Neural progenitor cell (in vitro differentiated cells): ENCODE results near the gene APELA.

Source experiments
- EZH2 ChIP-seq: fragments of 200-600 bp; sonication (generic); IDR thresholded peaks from 2 replicates; pipeline ENCODE4 v1.6.1; 2017; ENCODE audit warnings: antibody characterized with exemption, mild to moderate bottlenecking, moderate library complexity
- TF ChIP-seq, protein P1 (sequence below): fragments of 200-600 bp; sonication (generic); IDR thresholded peaks from 2 replicates; pipeline ENCODE4 v1.5.1; 2017; ENCODE audit warnings: antibody characterized with exemption, mild to moderate bottlenecking

DNA sequence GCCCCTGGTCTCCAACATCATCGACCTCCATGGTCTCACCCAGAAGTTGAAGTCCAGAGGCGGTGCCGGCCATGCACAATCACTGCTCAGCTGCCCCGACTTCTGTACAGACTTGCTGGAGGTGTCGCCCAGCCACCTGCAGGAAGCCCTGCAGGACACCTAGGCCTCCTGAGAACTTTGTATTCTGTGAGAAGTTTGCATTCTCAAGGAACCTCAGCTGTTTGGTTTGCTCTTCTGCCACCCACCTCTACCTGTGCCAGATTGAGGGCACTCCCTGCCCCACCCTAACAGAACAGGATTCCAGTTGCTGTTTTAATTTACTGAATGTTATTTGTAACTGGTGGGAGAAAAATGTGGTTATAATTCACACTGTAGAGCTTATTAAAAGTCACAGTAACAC, 53.7 kb downstream of the APELA start:
- TF ChIP-seq, protein P1, sequence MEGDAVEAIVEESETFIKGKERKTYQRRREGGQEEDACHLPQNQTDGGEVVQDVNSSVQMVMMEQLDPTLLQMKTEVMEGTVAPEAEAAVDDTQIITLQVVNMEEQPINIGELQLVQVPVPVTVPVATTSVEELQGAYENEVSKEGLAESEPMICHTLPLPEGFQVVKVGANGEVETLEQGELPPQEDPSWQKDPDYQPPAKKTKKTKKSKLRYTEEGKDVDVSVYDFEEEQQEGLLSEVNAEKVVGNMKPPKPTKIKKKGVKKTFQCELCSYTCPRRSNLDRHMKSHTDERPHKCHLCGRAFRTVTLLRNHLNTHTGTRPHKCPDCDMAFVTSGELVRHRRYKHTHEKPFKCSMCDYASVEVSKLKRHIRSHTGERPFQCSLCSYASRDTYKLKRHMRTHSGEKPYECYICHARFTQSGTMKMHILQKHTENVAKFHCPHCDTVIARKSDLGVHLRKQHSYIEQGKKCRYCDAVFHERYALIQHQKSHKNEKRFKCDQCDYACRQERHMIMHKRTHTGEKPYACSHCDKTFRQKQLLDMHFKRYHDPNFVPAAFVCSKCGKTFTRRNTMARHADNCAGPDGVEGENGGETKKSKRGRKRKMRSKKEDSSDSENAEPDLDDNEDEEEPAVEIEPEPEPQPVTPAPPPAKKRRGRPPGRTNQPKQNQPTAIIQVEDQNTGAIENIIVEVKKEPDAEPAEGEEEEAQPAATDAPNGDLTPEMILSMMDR, result no peak
- TF ChIP-seq EZH2, result no peak
